Naive B cell (primary cell): Measurements from ENCODE around the gene OTOS. TPM values are rescaled to one million over a fixed set of nuclear protein-coding genes. Genes with fewer than 3 reads are reported as not detected.
A peak's percentile ranks its signal among the peaks of the same experiment; 100 is the strongest.

Experiments
- ATAC-seq, 2 donors: fragments of 150-1000 bp; cut with Tn5 transposase; 2 replicates each; pipeline ENCODE4 v1.10.0; 2021; ENCODE audit warnings: low read depth in 2 of 2, mild to moderate bottlenecking in 2 of 2, moderate library complexity in 2 of 2
- DNase-seq: peaks from one replicate; pipeline ENCODE4 v3.0.0; 2022
- H3K27ac Mint-ChIP-seq, 6 donors: one replicate each; pipeline ENCODE4 v1.8.0; 2020 to 2022; ENCODE audit warnings: mild to moderate bottlenecking in 6 of 6, mixed read lengths in 6 of 6, moderate library complexity in 5 of 6, inconsistent platforms in 2 of 6
- H3K27me3 Mint-ChIP-seq, 3 donors: one replicate each; pipeline ENCODE4 v1.8.0; 2021 to 2022; ENCODE audit warnings: mixed read lengths in 3 of 3, mild to moderate bottlenecking in 1 of 3
- H3K36me3 Mint-ChIP-seq, 2 donors: one replicate each; pipeline ENCODE4 v1.8.0; 2020 to 2022; ENCODE audit warnings: mixed read lengths in 2 of 2, inconsistent platforms in 1 of 2, mild to moderate bottlenecking in 1 of 2
- H3K4me1 Mint-ChIP-seq, 3 donors: one replicate each; pipeline ENCODE4 v1.8.0; 2020 to 2022; ENCODE audit warnings: mixed read lengths in 3 of 3, inconsistent platforms in 1 of 3, mild to moderate bottlenecking in 1 of 3, moderate library complexity in 1 of 3
- H3K4me3 Mint-ChIP-seq, 8 donors: one replicate each; pipeline ENCODE4 v1.8.0; 2020 to 2022; ENCODE audit warnings: mild to moderate bottlenecking in 8 of 8, mixed read lengths in 8 of 8, moderate library complexity in 8 of 8, inconsistent platforms in 2 of 8
- H3K9me3 Mint-ChIP-seq, 7 donors: one replicate each; pipeline ENCODE4 v1.8.0; 2020 to 2022; ENCODE audit warnings: mixed read lengths in 7 of 7, mild to moderate bottlenecking in 5 of 7, inconsistent platforms in 2 of 7, moderate library complexity in 1 of 7
- polyA plus RNA-seq, 6 donors: library from polyadenylated mRNA; unstranded; fragments of 300-500 nt; fragmentation: Illumina TruSeq; gene quantifications; one replicate each; pipeline ENCODE4 v1.2.3, GENCODE V29; 2021; ENCODE audit warnings: low read depth in 6 of 6

Gene OTOS
- polyA plus RNA-seq, 6 donors from 2014 or later, result not detected

GRCh38 chr2:240136013-240136670, 4.3 kb downstream of the OTOS start, which contains the start of gene COPS9:
Gene COPS9, minus strand, starts transcription at chr2:240136305. Its CDS starts 21 bp downstream, at chr2:240136284.
- peak; percentile 96 to 99 for ATAC-seq
- Mint-ChIP-seq H3K36me3 (no peaks in the 10 kb centered on the region), H3K9me3 (no peaks in the 10 kb centered on the region), H3K27ac (peak within 1 kb of the TSS; percentile 82 to 97 (median 90)), H3K4me3 (peak within 1 kb of the TSS; percentile 91 to 96 (median 94)), H3K27me3 (peaks cover 0 to 9% (median 0%) of the 10 kb centered on the region in 3 donors), H3K4me1 (peaks cover 23 to 40% (median 31%) of the 10 kb centered on the region in 3 donors)
- peak; percentile 81 for DNase-seq

- peak overlapping the region in 5 of 6 donors; percentile 84 to 97 (median 89) for H3K27ac Mint-ChIP-seq
- ATAC-seq (peak; percentile 5 to 15), DNase-seq (no peak)
- peaks cover 23 to 40% (median 31%) of the 10 kb centered on the region in 3 donors for H3K4me1 Mint-ChIP-seq
- H3K9me3 Mint-ChIP-seq, result no peaks in the 10 kb centered on the region
- peak overlapping the region; percentile 91 to 96 (median 94) for H3K4me3 Mint-ChIP-seq
- H3K36me3 Mint-ChIP-seq, result no peaks in the 10 kb centered on the region
- H3K27me3 Mint-ChIP-seq, result peaks cover 0 to 9% (median 0%) of the 10 kb centered on the region in 3 donors
Observed at GRCh38 chr2:240135706-240136012, 4.8 kb downstream of the OTOS start.

- H3K27ac Mint-ChIP-seq, result peak overlapping the region in 5 of 6 donors; percentile 84 to 97 (median 89)
- H3K9me3 Mint-ChIP-seq, result no peaks in the 10 kb centered on the region
- DNase-seq, result no peak
- H3K36me3 Mint-ChIP-seq, result no peaks in the 10 kb centered on the region
- peaks cover 23 to 40% (median 31%) of the 10 kb centered on the region in 3 donors for H3K4me1 Mint-ChIP-seq
- no peak for ATAC-seq
- H3K4me3 Mint-ChIP-seq, result peak overlapping the region; percentile 91 to 96 (median 94)
- H3K27me3 Mint-ChIP-seq, result peaks cover 0 to 9% (median 0%) of the 10 kb centered on the region in 3 donors
Observed at GRCh38 chr2:240134956-240135520, 5.4 kb downstream of the OTOS start.

- no peaks in the 10 kb centered on the region for H3K9me3 Mint-ChIP-seq
- peak overlapping the region in 3 of 6 donors; percentile 47 to 92 (median 89) for H3K27ac Mint-ChIP-seq
- ATAC-seq (no peak), DNase-seq (no peak)
- peaks cover 23 to 40% (median 31%) of the 10 kb centered on the region in 3 donors for H3K4me1 Mint-ChIP-seq
- H3K27me3 Mint-ChIP-seq, result peaks cover 0 to 5% (median 0%) of the 10 kb centered on the region in 3 donors
- H3K36me3 Mint-ChIP-seq, result no peaks in the 10 kb centered on the region
- H3K4me3 Mint-ChIP-seq, result peak overlapping the region; percentile 42 to 95 (median 76)
Observed at GRCh38 chr2:240134466-240134865, 6.0 kb downstream of the OTOS start.

- no peaks in the 10 kb centered on the region for H3K27me3 Mint-ChIP-seq
- H3K27ac Mint-ChIP-seq, result no peak overlapping the region
- DNase-seq (no peak), ATAC-seq (no peak)
- no peaks in the 10 kb centered on the region for H3K36me3 Mint-ChIP-seq
- peak overlapping the region in 6 of 8 donors; percentile 33 to 94 (median 70) for H3K4me3 Mint-ChIP-seq
- H3K4me1 Mint-ChIP-seq, result peaks cover 23 to 40% (median 31%) of the 10 kb centered on the region in 3 donors
- no peaks in the 10 kb centered on the region for H3K9me3 Mint-ChIP-seq
Observed at GRCh38 chr2:240133401-240133800, 7.1 kb downstream of the OTOS start.

- Mint-ChIP-seq H3K27ac (no peak overlapping the region), H3K27me3 (no peaks in the 10 kb centered on the region), H3K4me1 (peaks cover 23 to 37% (median 31%) of the 10 kb centered on the region in 3 donors), H3K9me3 (no peaks in the 10 kb centered on the region), H3K4me3 (peak overlapping the region in 2 of 8 donors; percentile 31 to 94), H3K36me3 (peaks cover 0 to 4% of the 10 kb centered on the region in 2 donors)
- ATAC-seq (no peak), DNase-seq (no peak)
Observed at GRCh38 chr2:240132651-240132980, 7.8 kb downstream of the OTOS start.

- Mint-ChIP-seq H3K4me3 (no peak overlapping the region), H3K9me3 (no peaks in the 10 kb centered on the region), H3K4me1 (peaks cover 19 to 36% (median 28%) of the 10 kb centered on the region in 3 donors), H3K27me3 (no peaks in the 10 kb centered on the region), H3K36me3 (peaks cover 0 to 9% of the 10 kb centered on the region in 2 donors), H3K27ac (no peak overlapping the region)
- DNase-seq (no peak), ATAC-seq (no peak)
Observed at GRCh38 chr2:240131941-240132650, 8.4 kb downstream of the OTOS start.

GRCh38 chr2:240131296-240131695, 9.2 kb downstream of the OTOS start:
- H3K4me3 Mint-ChIP-seq, result peak overlapping the region in 2 of 8 donors; percentile 21 to 44

GRCh38 chr2:240130393-240131195, 9.9 kb downstream of the OTOS start:
- DNase-seq (no peak), ATAC-seq (no peak)
- H3K4me1 Mint-ChIP-seq, result peaks cover 14 to 26% (median 24%) of the 10 kb centered on the region in 3 donors
- H3K27ac Mint-ChIP-seq, result no peak overlapping the region
- peaks cover 9 to 21% of the 10 kb centered on the region in 2 donors for H3K36me3 Mint-ChIP-seq
- no peaks in the 10 kb centered on the region for H3K27me3 Mint-ChIP-seq
- peak overlapping the region in 1 of 8 donors; percentile 21 for H3K4me3 Mint-ChIP-seq
- H3K9me3 Mint-ChIP-seq, result no peaks in the 10 kb centered on the region

More at GRCh38 chr2:240131296-240131695, 9.2 kb downstream of the OTOS start:
- H3K9me3 Mint-ChIP-seq, result no peaks in the 10 kb centered on the region
- H3K27me3 Mint-ChIP-seq, result no peaks in the 10 kb centered on the region
- H3K27ac Mint-ChIP-seq, result no peak overlapping the region
- H3K4me1 Mint-ChIP-seq, result peaks cover 16 to 33% (median 25%) of the 10 kb centered on the region in 3 donors
- no peak for DNase-seq
- ATAC-seq, result no peak
- H3K36me3 Mint-ChIP-seq, result peaks cover 6 to 17% of the 10 kb centered on the region in 2 donors

GRCh38 chr2:240129731-240130392, 10.6 kb downstream of the OTOS start:
- DNase-seq (no peak), ATAC-seq (no peak)
- Mint-ChIP-seq H3K27ac (peak overlapping the region in 2 of 6 donors; percentile 9 to 65), H3K9me3 (no peaks in the 10 kb centered on the region), H3K27me3 (no peaks in the 10 kb centered on the region), H3K4me1 (peaks cover 6 to 19% (median 16%) of the 10 kb centered on the region in 3 donors), H3K4me3 (no peak overlapping the region), H3K36me3 (peaks cover 15 to 21% of the 10 kb centered on the region in 2 donors)

- H3K4me3 Mint-ChIP-seq, result no peak overlapping the region
- no peak for ATAC-seq
- H3K4me1 Mint-ChIP-seq, result peaks cover under 1 to 14% (median 11%) of the 10 kb centered on the region in 3 donors
- H3K27ac Mint-ChIP-seq, result no peak overlapping the region
- H3K9me3 Mint-ChIP-seq, result no peaks in the 10 kb centered on the region
- peaks cover 16 to 21% of the 10 kb centered on the region in 2 donors for H3K36me3 Mint-ChIP-seq
- no peak for DNase-seq
- no peaks in the 10 kb centered on the region for H3K27me3 Mint-ChIP-seq
Observed at GRCh38 chr2:240129311-240129710, 11.1 kb downstream of the OTOS start.

- H3K36me3 Mint-ChIP-seq, result peaks cover 16 to 21% of the 10 kb centered on the region in 2 donors
Observed at GRCh38 chr2:240128608-240129145, 11.8 kb downstream of the OTOS start.

More at GRCh38 chr2:240128608-240129145, 11.8 kb downstream of the OTOS start:
- H3K4me3 Mint-ChIP-seq, result no peak overlapping the region
- DNase-seq (no peak), ATAC-seq (no peak)
- H3K27ac Mint-ChIP-seq, result no peak overlapping the region
- H3K27me3 Mint-ChIP-seq, result no peaks in the 10 kb centered on the region
- peaks cover 0 to 9% (median 5%) of the 10 kb centered on the region in 3 donors for H3K4me1 Mint-ChIP-seq
- H3K9me3 Mint-ChIP-seq, result no peaks in the 10 kb centered on the region
